GM23338 (cell line): ENCODE data around the gene FDXR.

Experiments used
- ETS1 ChIP-seq: IDR thresholded peaks from 2 replicates; pipeline ENCODE4 v1.6.1; 2016; ENCODE audit warnings: antibody characterized with exemption
- EZH2 ChIP-seq: fragments of 200-600 bp; sonication (generic); IDR thresholded peaks from one replicate; pipeline ENCODE4 v1.8.0; 2017; ENCODE audit warnings: antibody characterized with exemption, mild to moderate bottlenecking, low read depth; ENCODE audit not compliant: unreplicated experiment
- EZH2phosphoT487 ChIP-seq: fragments of 200-600 bp; sonication (generic); IDR thresholded peaks from one replicate; pipeline ENCODE4 v1.8.1; 2018; ENCODE audit warnings: antibody characterized with exemption; ENCODE audit not compliant: unreplicated experiment
- JUNB ChIP-seq: IDR thresholded peaks from one replicate; pipeline ENCODE4 v1.6.1; 2016; ENCODE audit warnings: antibody characterized with exemption; ENCODE audit not compliant: unreplicated experiment
- POLR2AphosphoS5 ChIP-seq: IDR thresholded peaks from 2 replicates; pipeline ENCODE4 v1.6.1; 2016; ENCODE audit warnings: antibody characterized with exemption, low read depth
- TF ChIP-seq, protein P1 (sequence below), 2 experiments: fragments of 200-600 bp in 1 of 2; sonication (generic) in 1 of 2; conservative IDR thresholded peaks; 2 replicates each; pipeline versions ENCODE4 v1.5.1 to v1.6.1; 2016 to 2017; ENCODE audit warnings: antibody characterized with exemption in 2 of 2, low read depth in 2 of 2, mild to moderate bottlenecking in 2 of 2, moderate library complexity in 1 of 2

GRCh38 chr17:74822335-74822938 is 50.4 kb downstream of the FDXR start:
- TF ChIP-seq, protein P1, sequence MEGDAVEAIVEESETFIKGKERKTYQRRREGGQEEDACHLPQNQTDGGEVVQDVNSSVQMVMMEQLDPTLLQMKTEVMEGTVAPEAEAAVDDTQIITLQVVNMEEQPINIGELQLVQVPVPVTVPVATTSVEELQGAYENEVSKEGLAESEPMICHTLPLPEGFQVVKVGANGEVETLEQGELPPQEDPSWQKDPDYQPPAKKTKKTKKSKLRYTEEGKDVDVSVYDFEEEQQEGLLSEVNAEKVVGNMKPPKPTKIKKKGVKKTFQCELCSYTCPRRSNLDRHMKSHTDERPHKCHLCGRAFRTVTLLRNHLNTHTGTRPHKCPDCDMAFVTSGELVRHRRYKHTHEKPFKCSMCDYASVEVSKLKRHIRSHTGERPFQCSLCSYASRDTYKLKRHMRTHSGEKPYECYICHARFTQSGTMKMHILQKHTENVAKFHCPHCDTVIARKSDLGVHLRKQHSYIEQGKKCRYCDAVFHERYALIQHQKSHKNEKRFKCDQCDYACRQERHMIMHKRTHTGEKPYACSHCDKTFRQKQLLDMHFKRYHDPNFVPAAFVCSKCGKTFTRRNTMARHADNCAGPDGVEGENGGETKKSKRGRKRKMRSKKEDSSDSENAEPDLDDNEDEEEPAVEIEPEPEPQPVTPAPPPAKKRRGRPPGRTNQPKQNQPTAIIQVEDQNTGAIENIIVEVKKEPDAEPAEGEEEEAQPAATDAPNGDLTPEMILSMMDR (conservative IDR thresholded peaks at IDR 0.05; ENCODE audit: low read depth in 2 of 2) = no peak
- TF ChIP-seq EZH2phosphoT487 = no peak
- no peak for TF ChIP-seq ETS1
- TF ChIP-seq POLR2AphosphoS5 = no peak
- TF ChIP-seq EZH2 = no peak
- no peak for TF ChIP-seq JUNB
